HG03378 (cell line): ENCODE measurements around the gene SAE1.
A peak's percentile ranks its signal among the peaks of the same experiment; 100 is the strongest.
"Not testable (repeated sequence)": the region's sequence is repeated elsewhere in the genome, so short reads cannot be mapped to it uniquely, and the experiment has no call there.

ENCODE experiments used
- ATAC-seq: cut with Tn5 transposase; IDR thresholded peaks from one replicate; pipeline ENCODE4 v1.9.1; 2021; ENCODE audit warnings: mild to moderate bottlenecking, moderate library complexity; ENCODE audit not compliant: unreplicated experiment

Gene SAE1

DNA sequence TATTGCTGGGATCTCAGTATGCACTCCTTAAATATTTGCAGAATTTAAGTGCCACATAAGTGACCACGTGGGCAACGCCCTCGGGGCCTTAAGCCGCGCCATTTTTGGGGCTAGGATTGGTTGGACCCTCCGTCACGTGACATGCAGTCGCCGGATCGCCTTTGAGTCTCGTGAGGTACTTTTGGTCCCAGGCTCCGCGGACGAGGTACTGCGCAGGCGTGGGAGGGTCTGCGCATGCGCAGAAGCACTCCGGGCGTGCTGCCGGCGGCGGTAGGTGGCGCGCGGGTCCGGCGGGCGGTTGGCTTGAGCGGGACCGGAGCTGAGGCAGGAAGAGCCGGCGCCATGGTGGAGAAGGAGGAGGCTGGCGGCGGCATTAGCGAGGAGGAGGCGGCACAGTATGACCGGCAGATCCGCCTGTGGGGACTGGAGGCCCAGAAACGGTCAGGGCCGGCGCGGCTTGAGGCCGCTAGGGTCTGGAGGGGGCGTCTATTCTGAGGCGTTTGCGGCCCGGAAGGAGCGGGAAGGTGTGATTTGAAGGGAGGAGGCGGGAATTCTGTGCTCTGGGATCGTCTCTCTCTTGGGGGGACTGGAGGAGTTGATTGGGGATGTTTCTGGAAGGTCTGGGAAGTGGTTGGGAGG is at the start of gene SAE1:
TSS of gene SAE1 (plus strand) at position 247 of the 639 bp plus-strand sequence. CDS start at position 343, 96 bp downstream.
- ATAC-seq, result peak; percentile 68

DNA sequence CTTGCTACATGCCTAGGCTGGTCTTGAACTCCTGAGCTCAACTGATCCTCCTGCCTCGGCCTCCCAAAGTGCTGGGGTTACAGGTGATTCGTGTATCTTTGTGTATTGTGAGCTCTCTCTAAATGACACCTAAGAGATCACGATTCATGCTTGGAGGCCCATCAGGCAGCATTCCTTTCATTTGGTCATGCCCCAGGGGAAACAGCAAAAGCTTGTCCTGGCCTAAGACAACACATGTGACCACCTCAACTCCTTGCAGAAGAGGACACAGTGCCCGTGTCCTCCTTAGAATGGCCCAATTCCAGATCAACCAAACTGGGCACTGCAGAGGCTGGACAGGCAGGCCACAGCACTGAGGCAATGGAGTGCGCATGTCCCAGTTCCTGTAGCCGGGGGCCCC is 49.5 kb upstream of the SAE1 start:
- ATAC-seq, result no peak

- no peak for ATAC-seq
Observed at GRCh38 chr19:47082493-47082892, 48.1 kb upstream of the SAE1 start.

GRCh38 chr19:47084879-47085439 is 45.7 kb upstream of the SAE1 start:
- no peak for ATAC-seq

GRCh38 chr19:47086280-47086679 is 44.4 kb upstream of the SAE1 start:
- ATAC-seq, result no peak

- ATAC-seq, result no peak
Observed at GRCh38 chr19:47089767-47090350, 40.8 kb upstream of the SAE1 start.

DNA sequence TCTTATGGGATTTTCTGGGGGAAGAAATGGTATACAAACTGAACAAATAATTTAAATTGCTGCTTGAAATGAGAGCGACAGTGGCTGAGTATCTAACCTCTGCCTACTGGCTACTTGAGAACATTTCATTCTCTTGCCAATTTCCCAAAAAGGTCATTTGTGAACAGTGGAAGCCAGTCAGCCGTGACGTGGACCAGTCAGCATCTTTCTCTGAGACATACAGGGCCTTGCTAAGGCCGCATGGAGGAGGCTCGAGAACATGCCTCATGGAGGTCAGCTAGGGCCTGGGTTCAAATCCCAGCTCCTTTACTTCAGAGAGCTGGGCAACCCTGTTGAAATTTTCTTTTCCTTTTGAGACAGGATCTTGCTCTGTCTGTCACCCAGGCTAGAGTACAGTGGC is 37.4 kb upstream of the SAE1 start:
- no peak for ATAC-seq

GRCh38 chr19:47093841-47094240 is 36.8 kb upstream of the SAE1 start:
- no peak for ATAC-seq

DNA sequence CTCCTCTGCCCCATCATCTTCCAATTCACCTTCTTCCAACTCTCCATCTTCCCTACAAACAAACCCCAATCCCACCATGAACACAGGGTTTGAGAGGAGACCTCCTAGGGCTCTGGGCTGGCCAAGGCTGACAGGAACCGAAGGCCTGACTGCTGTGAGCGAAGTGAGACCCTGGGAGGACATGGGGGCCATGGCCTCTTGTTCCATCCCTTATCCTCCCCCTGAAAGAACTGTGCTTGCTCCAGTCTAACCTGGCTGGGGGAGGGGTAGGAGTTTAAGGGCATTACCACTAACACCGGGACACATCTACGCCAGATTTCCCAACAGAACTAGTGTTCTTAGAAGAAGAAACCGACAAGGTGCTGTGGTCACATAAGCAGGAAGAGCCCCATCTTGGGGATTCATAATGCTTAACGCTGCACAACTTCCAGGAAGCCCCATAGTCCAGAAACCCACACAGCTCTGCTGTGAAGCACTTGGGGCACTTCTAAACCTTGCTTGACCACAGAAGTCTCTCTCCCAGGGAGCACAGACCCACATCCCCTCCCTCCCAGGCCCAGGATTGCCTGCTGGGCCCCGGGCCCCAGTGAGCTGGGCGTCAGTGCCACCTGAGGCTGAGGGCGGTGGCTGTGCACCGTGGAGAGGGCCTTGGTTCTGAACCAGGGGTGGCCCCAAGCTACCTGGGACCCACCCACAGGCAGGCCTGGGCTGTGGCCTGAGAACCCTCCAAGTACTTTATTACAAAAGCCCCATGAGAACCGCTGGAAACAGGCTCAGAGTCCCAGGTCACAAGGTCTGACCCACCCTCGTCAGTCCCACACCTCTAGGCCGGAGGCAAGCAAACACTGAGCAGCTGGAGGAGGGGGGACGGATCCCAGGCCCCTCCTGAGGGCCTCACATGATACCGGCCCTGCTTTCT is 35.8 kb upstream of the SAE1 start:
- no peak for ATAC-seq

- ATAC-seq, result no peak
Observed at GRCh38 chr19:47095476-47096099, 35.0 kb upstream of the SAE1 start.

- no peak for ATAC-seq
Observed at GRCh38 chr19:47096100-47096704, 34.4 kb upstream of the SAE1 start.

DNA sequence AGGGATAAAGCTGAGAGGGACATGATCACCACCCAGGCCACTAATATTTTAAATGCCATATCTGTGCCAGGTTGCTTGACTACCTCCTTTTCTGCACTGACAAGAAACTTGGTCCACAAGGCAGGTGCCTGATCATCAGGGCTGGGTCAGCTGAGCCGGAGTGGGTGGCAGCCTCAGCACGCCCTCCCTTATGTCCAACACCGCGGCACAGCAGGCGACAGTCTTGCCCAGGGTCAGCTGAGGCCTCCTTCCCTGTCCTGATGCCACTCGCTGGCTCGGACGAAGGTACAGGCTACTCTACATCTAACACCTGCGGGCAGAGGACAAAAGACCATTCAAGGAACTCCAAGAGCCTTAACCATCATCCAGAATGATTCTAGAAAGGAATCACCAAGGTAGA is 33.9 kb upstream of the SAE1 start:
- ATAC-seq, result no peak

DNA sequence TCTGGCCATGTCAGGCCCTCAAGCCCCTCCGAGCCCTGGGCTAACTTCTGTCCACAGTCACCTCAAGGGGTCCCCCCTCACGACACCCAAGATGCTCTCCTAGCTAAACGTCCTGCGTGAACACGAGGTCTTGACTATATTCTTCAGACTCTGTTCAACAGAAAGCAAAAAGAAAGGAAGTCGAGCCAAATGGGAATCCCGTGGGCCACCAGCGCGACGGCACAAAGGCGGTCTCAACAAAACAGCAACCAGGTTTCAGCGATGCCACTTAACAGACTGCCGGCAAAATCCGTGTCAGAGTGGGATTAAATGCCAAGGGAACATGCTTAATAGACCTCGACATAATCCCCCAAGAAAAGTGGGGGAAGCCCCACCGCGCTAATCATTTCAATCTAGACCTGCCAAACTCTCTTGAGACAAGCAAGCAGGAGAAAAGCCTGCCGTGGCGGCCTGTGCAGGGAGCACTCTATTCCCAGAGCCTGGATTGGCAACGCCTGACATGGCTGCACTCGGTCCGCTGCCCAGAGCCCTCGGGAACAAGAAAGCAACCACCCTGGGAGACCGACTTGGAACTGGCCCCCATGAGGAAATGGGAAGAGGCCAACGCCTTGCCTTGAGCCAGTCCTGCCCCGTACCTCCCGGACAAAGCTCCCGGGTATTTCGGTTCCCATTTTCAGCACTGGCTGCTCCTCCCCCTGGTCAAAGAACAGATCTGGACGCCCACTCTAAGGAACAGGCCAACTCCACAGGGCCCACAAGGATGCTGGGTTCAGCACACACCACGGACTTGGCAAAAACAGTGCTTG is 33.0 kb upstream of the SAE1 start:
- ATAC-seq, result no peak

GRCh38 chr19:47098608-47099007 is 32.0 kb upstream of the SAE1 start:
- ATAC-seq, result no peak

DNA sequence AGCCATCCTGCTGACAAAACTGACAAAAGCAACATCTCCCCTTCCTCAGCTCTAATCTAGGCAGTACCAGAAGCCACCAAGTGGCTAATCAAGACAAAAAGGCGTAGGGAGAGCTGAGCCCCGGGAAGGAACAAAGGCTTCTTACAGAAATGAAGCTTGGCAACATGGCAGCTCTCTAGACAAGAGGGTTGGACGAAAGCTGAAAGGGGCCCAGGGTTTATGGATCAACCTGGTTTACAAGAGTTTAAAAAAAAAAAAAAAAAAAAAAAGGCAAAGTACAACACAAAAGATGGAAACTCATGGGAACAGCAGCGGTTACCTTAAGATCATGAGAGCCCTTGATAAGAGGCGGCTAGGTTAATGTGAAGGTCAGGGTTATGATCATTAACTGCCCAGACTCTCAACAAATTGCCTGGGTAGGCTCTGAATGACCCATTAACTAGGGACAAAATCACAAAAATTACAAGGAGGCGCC is 31.0 kb upstream of the SAE1 start:
- ATAC-seq, result no peak

GRCh38 chr19:47100290-47100689 is 30.3 kb upstream of the SAE1 start:
- no peak for ATAC-seq

DNA sequence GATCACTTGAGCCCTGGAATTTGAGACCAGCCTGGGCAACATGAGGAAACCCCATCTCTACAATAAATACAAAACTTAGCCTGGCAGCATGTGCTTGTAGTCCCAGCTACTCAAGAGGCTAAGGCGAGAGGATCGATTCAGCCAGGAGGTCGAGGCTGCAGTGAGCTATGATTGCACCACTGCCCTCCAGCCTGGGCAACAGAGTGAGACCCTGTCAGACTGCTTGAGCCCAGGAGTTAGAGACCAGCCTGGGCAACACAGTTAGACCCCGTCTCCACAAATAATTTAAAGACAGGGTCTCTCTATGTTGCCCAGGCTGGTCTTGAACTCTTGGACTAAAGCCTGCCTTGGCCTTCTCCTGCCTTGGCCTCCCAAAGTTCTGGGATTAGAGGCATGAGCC is 29.5 kb upstream of the SAE1 start:
- ATAC-seq, result not testable (repeated sequence)

GRCh38 chr19:47102346-47103060 is 28.1 kb upstream of the SAE1 start:
- ATAC-seq, result no peak

- ATAC-seq, result no peak
Observed at GRCh38 chr19:47104680-47105079, 26.0 kb upstream of the SAE1 start.
